ENCODE data around the gene ACSL5.

The ACSL5 gene

GRCh38 chr10:112465299-112465883 lies 91.5 kb downstream of the ACSL5 start:
- no peak for DNase-seq
- H3K9me3 ChIP-seq = no peaks in the 10 kb centered on the region
- H3K27me3 ChIP-seq = no peaks in the 10 kb centered on the region
- intact Hi-C loops (cut with DNase I; ENCODE audit: low total_unique reads) = no loop called here
- no peak for TF ChIP-seq CTCF (IDR thresholded peaks at IDR 0.05)
- no peak overlapping the region for H3K27ac ChIP-seq
- no peaks in the 10 kb centered on the region for H3K4me1 ChIP-seq
- peaks cover 19 to 41% (median 25%) of the 10 kb centered on the region in 3 donors for H3K36me3 ChIP-seq
- no peak overlapping the region for H3K4me3 ChIP-seq

GRCh38 chr10:112466802-112467201 lies 92.9 kb downstream of the ACSL5 start:
- H3K9me3 ChIP-seq = no peaks in the 10 kb centered on the region
- H3K27ac ChIP-seq = no peak overlapping the region
- no peak overlapping the region for H3K4me3 ChIP-seq
- intact Hi-C loops (cut with DNase I; ENCODE audit: low total_unique reads) = no loop called here
- DNase-seq = no peak
- TF ChIP-seq CTCF (IDR thresholded peaks at IDR 0.05) = no peak
- no peaks in the 10 kb centered on the region for H3K27me3 ChIP-seq
- H3K4me1 ChIP-seq = no peaks in the 10 kb centered on the region
- peaks cover 16 to 35% (median 19%) of the 10 kb centered on the region in 3 donors for H3K36me3 ChIP-seq

DNA sequence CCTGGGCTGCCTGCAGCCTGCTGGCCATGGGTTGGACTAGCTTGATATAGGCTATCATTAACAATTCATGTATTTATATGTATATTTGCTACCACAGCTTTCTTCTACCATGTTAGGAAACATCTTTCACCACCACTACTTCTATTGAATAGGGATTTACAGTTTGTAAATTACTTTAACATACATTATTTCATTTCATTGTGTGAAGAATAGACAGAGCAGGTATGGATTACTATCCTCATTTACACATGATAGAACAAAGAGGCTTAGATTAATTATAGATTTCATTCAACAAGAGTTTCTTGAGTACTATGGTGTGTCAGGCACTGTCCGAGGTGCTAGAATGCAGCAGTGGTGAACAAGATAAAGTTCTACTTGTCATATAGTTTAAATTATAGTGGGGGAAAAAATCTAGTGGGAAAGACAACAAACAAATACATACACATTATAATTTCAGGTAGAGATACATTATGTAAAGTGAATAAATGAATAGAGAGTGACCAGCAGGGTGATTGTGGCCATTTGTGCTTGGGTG lies 93.7 kb downstream of the ACSL5 start:
- no peak for DNase-seq
- H3K27me3 ChIP-seq = no peaks in the 10 kb centered on the region

DNA sequence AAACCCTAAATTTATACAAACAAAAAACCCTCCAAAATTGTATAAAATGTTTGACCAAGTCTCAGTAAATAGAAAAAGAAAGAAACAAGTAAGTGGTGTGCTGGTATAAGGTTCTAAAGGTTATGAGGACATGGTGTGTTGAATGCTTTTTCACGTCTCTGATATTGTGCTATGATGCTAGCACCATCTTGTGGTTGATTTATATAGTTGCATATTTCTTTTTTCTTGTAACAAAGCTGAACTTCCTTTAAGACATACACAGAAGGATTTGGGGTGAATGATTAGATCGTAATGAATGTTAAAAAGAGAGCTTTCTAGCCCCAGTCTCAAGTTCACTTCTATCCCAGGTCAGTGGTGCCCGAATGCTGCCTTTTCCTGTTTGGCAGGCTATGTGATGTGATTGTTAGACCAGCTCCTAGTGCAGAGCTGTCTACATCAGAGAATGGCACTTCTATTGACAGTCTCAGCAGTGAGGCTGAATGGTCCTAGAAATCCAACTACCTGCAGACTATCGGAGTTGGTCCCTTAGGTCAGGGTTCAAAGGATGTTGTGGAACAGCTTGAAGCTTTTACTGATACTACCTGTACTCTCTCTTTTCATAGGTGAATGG lies 98.1 kb downstream of the ACSL5 start:
- Histone ChIP-seq H3K9me3 (no peaks in the 10 kb centered on the region), H3K27ac (no peak overlapping the region), H3K27me3 (no peaks in the 10 kb centered on the region), H3K36me3 (peaks cover 0 to 2% (median 0%) of the 10 kb centered on the region in 3 donors), H3K4me1 (peaks cover 0 to 9% (median 0%) of the 10 kb centered on the region in 4 donors), H3K4me3 (no peak overlapping the region)
- intact Hi-C loops (cut with DNase I; ENCODE audit: low total_unique reads) = no loop called here
- TF ChIP-seq CTCF (IDR thresholded peaks at IDR 0.05) = peak; percentile 65
- DNase-seq = no peak

More for the DNA sequence above, 93.7 kb downstream of the ACSL5 start:
- intact Hi-C loops (cut with DNase I; ENCODE audit: low total_unique reads) = no loop called here
- Histone ChIP-seq H3K27ac (no peak overlapping the region), H3K4me3 (no peak overlapping the region), H3K36me3 (peaks cover 16 to 32% (median 19%) of the 10 kb centered on the region in 3 donors), H3K9me3 (no peaks in the 10 kb centered on the region), H3K4me1 (peaks cover 0 to 4% (median 0%) of the 10 kb centered on the region in 4 donors)
- TF ChIP-seq CTCF (IDR thresholded peaks at IDR 0.05) = no peak

- DNase-seq = no peak
- H3K36me3 ChIP-seq = no peaks in the 10 kb centered on the region
- intact Hi-C loops (cut with DNase I; ENCODE audit: low total_unique reads) = no loop called here
- TF ChIP-seq CTCF (IDR thresholded peaks at IDR 0.05) = peak; percentile 27 to 34
- no peaks in the 10 kb centered on the region for H3K27me3 ChIP-seq
- H3K4me1 ChIP-seq = peaks cover 0 to 9% (median 0%) of the 10 kb centered on the region in 4 donors
- no peaks in the 10 kb centered on the region for H3K9me3 ChIP-seq
- no peak overlapping the region for H3K4me3 ChIP-seq
- no peak overlapping the region for H3K27ac ChIP-seq
Measured at GRCh38 chr10:112475575-112476218, 101.8 kb downstream of the ACSL5 start.

Measured in tibial artery (tissue), 4 donors.